Gastroesophageal sphincter (tissue), 3 donors: ENCODE results near the gene DCST1.

ENCODE experiments used
- POLR2A ChIP-seq, 2 donors: fragments of 450-650 bp; IDR thresholded peaks; one replicate each; pipeline ENCODE4 v1.6.1; 2017; ENCODE audit warnings: antibody characterized with exemption in 2 of 2, mild to moderate bottlenecking in 2 of 2, moderate library complexity in 1 of 2
- POLR2AphosphoS5 ChIP-seq: sonication (generic); formaldehyde crosslinking; IDR thresholded peaks from one replicate; pipeline ENCODE4 v1.6.1; 2017; ENCODE audit warnings: antibody characterized with exemption
- TF ChIP-seq, protein P1 (sequence below), 4 experiments: fragments of 200-600 bp in 2 of 4; fragments of 450-650 bp in 2 of 4; sonication (generic) in 1 of 4; IDR thresholded peaks; one replicate each; pipeline ENCODE4 v1.5.1; 2017 to 2019; ENCODE audit warnings: antibody characterized with exemption in 4 of 4, mild to moderate bottlenecking in 2 of 4, moderate library complexity in 2 of 4

GRCh38 chr1:155012776-155013602 is 20.6 kb upstream of the DCST1 start:
- TF ChIP-seq, protein P1, sequence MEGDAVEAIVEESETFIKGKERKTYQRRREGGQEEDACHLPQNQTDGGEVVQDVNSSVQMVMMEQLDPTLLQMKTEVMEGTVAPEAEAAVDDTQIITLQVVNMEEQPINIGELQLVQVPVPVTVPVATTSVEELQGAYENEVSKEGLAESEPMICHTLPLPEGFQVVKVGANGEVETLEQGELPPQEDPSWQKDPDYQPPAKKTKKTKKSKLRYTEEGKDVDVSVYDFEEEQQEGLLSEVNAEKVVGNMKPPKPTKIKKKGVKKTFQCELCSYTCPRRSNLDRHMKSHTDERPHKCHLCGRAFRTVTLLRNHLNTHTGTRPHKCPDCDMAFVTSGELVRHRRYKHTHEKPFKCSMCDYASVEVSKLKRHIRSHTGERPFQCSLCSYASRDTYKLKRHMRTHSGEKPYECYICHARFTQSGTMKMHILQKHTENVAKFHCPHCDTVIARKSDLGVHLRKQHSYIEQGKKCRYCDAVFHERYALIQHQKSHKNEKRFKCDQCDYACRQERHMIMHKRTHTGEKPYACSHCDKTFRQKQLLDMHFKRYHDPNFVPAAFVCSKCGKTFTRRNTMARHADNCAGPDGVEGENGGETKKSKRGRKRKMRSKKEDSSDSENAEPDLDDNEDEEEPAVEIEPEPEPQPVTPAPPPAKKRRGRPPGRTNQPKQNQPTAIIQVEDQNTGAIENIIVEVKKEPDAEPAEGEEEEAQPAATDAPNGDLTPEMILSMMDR (IDR thresholded peaks at IDR 0.05): no peak
- no peak for TF ChIP-seq POLR2AphosphoS5
- no peak for TF ChIP-seq POLR2A (IDR thresholded peaks at IDR 0.05)
